22Rv1 (cell line): Measurements from ENCODE around the gene DENND4A.

Experiments used
- H3K27ac ChIP-seq: fragments of 450-650 bp; 2 replicates; pipeline ENCODE4 v1.5.1; 2017
- CTCF ChIP-seq: fragments of 450-650 bp; IDR thresholded peaks from 2 replicates; pipeline ENCODE4 v1.5.1; 2017; ENCODE audit warnings: mild to moderate bottlenecking
- ZFX ChIP-seq: fragments of 450-650 bp; IDR thresholded peaks from 2 replicates; pipeline ENCODE4 v1.6.1; 2017; ENCODE audit warnings: antibody characterized with exemption, borderline replicate concordance

The DENND4A gene

DNA sequence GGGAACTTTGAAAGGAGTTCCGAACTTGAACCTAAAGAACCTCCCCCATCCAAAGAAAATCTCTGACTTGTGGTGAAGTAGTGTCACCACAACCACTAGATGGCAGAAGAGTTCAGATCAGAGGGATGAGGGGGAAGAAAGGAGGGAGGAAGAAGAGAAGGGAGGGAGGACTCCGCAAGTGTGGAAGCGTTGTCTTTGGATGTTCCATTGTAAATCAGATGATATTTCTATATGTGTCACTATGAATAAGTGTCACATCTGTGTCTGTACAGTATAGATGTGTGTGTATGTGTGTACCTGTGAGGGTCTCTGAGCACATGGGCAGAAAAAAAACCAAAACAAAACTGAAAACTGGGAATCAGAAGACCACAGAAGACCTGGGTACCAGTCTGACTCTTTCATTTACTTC, 153.4 kb downstream of the DENND4A start:
- TF ChIP-seq CTCF (peak; percentile 87), ZFX (no peak)
- no peak overlapping the region for H3K27ac ChIP-seq

DNA sequence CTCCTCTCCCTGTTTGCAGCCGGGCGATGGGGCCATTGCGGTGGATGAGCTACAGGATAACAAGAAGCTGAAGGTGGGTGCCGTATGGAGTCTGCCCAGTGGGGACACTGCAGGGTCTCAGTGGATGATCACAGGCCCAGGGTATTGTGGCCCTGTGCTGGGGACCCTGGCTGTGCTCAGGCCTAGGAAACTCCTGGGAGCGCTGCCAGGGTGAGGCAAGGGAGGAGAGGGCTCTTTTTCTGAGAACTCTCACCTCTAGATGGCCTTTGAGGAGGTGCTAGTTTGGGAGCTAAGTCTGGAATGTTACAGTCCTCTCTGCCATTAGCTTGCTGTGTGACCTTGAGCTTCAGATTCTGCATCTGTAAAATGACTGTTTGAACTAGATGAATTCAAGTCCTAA, 154.0 kb downstream of the DENND4A start:
- H3K27ac ChIP-seq = no peak overlapping the region
- no peak for TF ChIP-seq ZFX
- TF ChIP-seq CTCF = no peak

DNA sequence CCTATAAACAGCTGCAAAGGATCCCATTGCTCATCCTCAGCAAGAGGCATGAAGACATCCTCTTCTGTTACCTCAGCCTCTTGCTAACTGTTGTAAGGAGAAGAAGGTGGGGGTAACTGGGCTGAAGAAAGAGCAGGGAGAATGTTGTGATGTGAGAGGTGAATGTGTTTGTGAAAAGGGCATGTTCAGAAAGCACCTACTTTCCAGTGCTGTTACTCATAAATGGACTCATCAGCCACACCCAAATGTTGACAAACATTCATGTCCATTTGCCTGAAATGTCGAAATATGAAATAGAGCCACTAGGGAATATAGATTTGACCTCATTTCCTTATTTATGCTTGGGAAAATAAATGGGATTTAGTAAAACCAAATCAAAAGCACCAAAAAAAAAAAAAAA, 157.7 kb downstream of the DENND4A start:
- H3K27ac ChIP-seq = no peak overlapping the region
- no peak for TF ChIP-seq ZFX
- TF ChIP-seq CTCF = no peak

- no peak overlapping the region for H3K27ac ChIP-seq
- TF ChIP-seq CTCF = no peak
- no peak for TF ChIP-seq ZFX
These were observed 158.3 kb downstream of the DENND4A start for GRCh38 chr15:65633752-65634151.

GRCh38 chr15:65632780-65633375, 159.2 kb downstream of the DENND4A start:
- H3K27ac ChIP-seq = no peak overlapping the region
- TF ChIP-seq CTCF = no peak
- TF ChIP-seq ZFX = no peak

DNA sequence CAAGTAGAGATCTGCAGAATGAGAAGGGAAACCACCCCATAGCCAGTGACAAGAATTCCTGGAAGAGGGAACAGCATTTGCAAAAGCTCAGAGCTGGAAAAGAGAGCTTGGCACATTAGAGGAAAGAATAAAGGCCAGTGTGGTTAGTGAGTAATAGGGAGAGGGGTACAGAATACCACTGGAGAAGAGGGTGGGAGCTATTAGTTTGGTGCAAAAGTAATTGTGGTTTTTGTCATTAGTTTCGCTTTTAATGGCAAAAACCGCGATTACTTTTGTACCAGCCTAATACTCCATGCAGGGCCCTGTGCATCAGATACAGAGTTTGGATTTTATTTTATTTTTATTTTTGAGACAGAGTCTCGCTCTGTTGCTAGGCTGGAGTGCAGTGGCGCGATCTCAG, 160.6 kb downstream of the DENND4A start:
- H3K27ac ChIP-seq = no peak overlapping the region
- TF ChIP-seq ZFX (no peak), CTCF (no peak)

- TF ChIP-seq ZFX (no peak), CTCF (no peak)
- H3K27ac ChIP-seq = no peak overlapping the region
These were observed 161.3 kb downstream of the DENND4A start for GRCh38 chr15:65630760-65631159.
